RWPE1 (cell line): Measurements from ENCODE around the gene LTC4S.
"Not testable (repeated sequence)": the region's sequence is repeated elsewhere in the genome, so short reads cannot be mapped to it uniquely, and the experiment has no call there.

Experiments used
- CTCF ChIA-PET: fragments of 350-600 bp; sonication (Branson Sonifier 250); formaldehyde crosslinking; extraction: SDS; loops from one replicate; lab custom pipeline; 2021; lab: Yijun Ruan, JAX
- POLR2A ChIA-PET: fragments of 400-600 bp; formaldehyde crosslinking; extraction: SDS; loops from one replicate; lab custom pipeline; 2020; ENCODE audit warnings: antibody characterized with exemption; ENCODE audit not compliant: low non-redundant PET; lab: Yijun Ruan, JAX
- DNase-seq: peaks from one replicate; pipeline ENCODE4 v3.0.0; 2012; ENCODE audit warnings: low spot score
- H3K27ac ChIP-seq: fragments of 450-650 bp; 2 replicates; pipeline ENCODE4 v1.5.1; 2017
- TF ChIP-seq, protein P1 (sequence below): fragments of 450-650 bp; conservative IDR thresholded peaks from 2 replicates; pipeline ENCODE4 v1.5.1; 2017; ENCODE audit warnings: low read depth, mild to moderate bottlenecking

The LTC4S gene

DNA sequence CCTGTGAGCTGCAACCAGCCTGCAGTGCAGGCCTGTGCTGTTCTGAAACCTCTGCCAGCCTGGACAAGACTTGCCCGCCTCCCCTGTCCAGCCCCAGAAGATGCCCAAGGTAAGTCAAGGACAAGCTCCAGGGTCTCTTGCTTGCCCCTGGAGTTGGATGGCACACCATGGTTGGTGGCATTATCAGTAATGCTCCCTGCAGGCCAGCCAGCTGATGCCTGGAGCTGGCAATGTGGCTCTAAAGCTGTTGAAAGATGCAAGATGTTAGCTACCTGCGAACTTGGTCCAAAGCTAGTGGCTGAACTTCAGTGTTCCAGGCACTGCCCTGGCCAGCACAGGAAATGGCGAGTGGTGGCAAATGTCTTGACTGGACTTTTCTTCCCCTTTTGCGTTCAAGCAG lies 14.0 kb upstream of the LTC4S start:
- no peak for DNase-seq
- H3K27ac ChIP-seq: peak overlapping the region; percentile 3; the same call in 1 of the 2 replicates
- CTCF ChIA-PET: interaction anchor here (0.5 to 1.4 kb wide), 4 partner anchors 9 to 172 kb away, joined by 3 to 9 read pairs (median 4); no protein-coding TSS in a partner anchor
- POLR2A ChIA-PET: no interaction called here
- TF ChIP-seq, protein P1, sequence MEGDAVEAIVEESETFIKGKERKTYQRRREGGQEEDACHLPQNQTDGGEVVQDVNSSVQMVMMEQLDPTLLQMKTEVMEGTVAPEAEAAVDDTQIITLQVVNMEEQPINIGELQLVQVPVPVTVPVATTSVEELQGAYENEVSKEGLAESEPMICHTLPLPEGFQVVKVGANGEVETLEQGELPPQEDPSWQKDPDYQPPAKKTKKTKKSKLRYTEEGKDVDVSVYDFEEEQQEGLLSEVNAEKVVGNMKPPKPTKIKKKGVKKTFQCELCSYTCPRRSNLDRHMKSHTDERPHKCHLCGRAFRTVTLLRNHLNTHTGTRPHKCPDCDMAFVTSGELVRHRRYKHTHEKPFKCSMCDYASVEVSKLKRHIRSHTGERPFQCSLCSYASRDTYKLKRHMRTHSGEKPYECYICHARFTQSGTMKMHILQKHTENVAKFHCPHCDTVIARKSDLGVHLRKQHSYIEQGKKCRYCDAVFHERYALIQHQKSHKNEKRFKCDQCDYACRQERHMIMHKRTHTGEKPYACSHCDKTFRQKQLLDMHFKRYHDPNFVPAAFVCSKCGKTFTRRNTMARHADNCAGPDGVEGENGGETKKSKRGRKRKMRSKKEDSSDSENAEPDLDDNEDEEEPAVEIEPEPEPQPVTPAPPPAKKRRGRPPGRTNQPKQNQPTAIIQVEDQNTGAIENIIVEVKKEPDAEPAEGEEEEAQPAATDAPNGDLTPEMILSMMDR: no peak

DNA sequence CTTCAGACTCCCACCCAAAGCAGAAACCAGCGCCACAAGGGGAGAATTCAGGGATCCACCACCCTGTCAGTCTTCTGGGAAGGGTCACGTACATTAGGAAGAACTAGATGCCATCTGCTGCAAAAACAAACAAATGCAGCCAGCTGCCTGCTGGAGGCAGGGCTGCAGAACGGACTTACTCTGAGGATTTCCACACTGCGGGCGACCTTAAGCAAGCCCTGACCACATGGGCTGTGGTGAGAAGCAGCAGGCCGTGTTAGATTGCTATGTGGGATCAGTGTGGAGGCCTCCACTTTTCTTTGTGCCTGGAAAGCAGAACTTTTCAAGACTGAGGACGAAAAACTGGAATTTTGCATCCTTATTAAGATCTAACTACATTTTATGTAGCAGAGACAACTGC lies 13.4 kb upstream of the LTC4S start:
- ChIA-PET CTCF (interaction anchor here (1.0 to 1.4 kb wide), 3 partner anchors 9 to 18 kb away, joined by 3 to 9 read pairs (median 6); no protein-coding TSS in a partner anchor), POLR2A (no interaction called here)
- DNase-seq: no peak
- TF ChIP-seq, protein P1: no peak
- 0 out of 2 replicates have a peak overlapping the region, but pooled peaks have one; percentile 3 for H3K27ac ChIP-seq

DNA sequence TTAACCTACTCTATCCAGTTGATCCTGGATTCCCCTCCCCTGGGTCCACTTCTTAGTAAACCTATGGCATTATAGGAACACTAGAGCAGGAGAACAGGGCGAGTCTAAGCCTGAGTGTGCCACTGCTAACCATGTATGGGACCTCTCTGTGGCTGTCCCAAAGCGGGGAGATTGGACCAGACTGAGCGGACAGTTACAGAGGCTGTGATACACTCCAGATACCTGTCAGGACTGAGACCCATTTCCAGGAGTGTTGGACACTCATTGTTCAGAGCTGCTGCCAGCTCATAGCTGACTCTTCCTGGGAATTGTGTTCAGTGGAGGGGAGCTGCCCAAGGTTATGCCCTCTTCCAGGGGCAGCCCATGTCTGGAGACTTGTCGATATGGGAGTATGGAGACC lies 11.9 kb upstream of the LTC4S start:
- ChIA-PET CTCF (interaction anchor here (0.6 kb wide), 1 partner anchor 158 kb away, joined by 4 read pairs; the partner anchor contains the start of gene HNRNPH1), POLR2A (no interaction called here)
- no peak for DNase-seq
- TF ChIP-seq, protein P1: no peak
- no peak overlapping the region; the same call in 1 of the 2 replicates for H3K27ac ChIP-seq

DNA sequence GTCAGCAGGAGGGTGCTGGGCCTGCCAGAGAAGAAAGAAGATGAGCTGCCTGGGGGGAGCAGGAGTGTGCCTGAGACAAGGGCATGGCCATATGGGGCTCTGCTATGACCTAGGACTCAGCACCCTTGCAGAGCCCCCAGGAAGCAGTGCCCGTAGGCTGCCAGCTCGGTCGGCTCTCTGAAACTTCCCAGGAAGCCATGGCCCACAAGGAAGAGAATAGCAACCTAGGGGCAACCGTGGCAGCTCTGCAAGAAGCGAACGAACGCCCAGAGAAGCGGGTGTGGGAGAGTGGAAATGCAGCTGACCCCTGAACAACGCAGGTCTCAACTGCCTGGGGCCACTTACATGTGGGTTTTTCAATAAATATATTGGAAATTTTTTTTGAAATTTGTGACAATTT lies 10.7 kb upstream of the LTC4S start:
- ChIA-PET CTCF (interaction anchor here (1.1 kb wide), 1 partner anchor 20 kb away, joined by 3 read pairs; no protein-coding TSS in a partner anchor), POLR2A (no interaction called here)
- H3K27ac ChIP-seq: no peak overlapping the region
- DNase-seq: no peak
- TF ChIP-seq, protein P1: no peak

DNA sequence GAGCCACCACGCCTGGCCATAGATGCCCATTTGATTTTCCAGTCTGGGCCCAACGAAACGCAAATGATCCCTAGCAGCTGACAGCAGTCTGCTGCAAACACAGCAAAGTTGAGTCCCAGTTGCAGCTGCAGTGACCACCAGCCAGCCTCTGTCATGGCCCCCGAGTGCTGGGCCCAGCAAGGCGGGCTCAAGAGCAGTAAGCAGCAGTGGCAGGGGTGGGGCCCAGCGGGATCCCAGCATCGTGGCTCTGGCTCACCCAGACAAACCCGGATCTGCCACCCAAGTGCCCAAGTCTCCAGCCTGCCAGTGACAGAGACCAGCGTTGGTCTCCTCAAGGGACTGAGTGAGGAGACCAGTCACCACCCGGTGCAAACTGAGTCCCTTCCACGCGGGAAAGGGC lies 6.9 kb upstream of the LTC4S start:
- POLR2A ChIA-PET: no interaction called here
- DNase-seq: no peak
- TF ChIP-seq, protein P1: no peak
- H3K27ac ChIP-seq: peak overlapping the region; percentile 0; the same call in 1 of the 2 replicates
- CTCF ChIA-PET: no interaction called here

DNA sequence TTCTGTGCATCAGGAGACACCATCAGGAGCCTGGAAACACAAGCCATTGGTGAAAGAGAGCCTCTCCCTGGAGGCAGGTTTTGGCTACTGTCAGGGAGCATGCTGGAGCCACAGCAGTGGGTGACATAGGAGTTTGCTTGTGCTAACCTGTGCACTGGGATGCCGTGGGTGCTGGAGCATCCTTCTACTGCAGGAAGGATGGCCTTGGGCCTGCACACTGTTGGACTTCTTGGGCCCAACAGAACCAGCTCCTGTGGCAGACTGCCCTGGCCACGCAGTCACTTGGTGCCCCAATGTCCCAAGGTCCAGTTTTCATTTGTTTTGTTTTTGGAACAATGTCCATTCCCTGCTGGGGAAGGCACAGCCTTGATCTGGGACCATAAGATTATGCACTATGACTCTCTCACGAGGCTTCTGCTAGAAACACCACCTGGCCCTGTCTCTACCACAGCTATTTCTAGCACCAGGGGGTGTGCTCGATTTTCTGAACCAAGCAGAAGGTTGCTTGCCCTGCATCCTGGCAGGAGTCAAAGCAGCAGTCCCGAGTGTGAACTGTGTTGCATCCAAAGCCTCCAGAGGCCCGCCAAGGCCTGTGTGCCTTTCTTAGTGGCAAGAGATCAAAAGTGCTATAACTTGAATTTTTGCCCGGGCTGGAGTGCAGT lies 5.5 kb upstream of the LTC4S start:
- ChIA-PET POLR2A (no interaction called here), CTCF (interaction anchor here (0.5 to 1.1 kb wide), 3 partner anchors 8 to 120 kb away, joined by 3 to 9 read pairs (median 3); no protein-coding TSS in a partner anchor)
- DNase-seq: no peak
- TF ChIP-seq, protein P1: no peak
- H3K27ac ChIP-seq: no peak overlapping the region

DNA sequence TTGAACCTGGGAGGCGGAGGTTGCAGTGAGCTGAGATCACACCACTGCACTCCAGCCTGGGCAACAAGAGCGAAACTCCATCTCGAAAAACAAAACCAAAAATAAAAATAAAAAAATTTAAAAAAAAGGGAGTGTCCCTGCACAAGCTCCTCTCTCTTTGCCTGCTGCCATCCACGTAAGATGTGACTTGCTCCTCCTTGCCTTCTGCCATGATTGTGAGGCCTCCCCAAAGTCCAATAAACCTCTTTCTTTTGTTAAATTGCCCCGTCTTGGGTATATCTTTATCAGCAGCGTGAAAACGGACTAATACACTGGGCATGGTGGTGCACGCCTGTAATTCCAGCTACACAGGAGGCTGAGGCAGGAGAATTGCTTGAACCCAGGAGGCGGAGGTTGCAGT lies 4.5 kb upstream of the LTC4S start:
- DNase-seq, H3K27ac ChIP-seq, POLR2A ChIA-PET: not testable (repeated sequence)
- CTCF ChIA-PET: interaction anchor here (1.1 kb wide), 1 partner anchor 9 kb away, joined by 9 read pairs; no protein-coding TSS in a partner anchor
